ENCODE data around the gene SAMD10. TPM values are rescaled to one million over a fixed set of nuclear protein-coding genes. Genes with fewer than 3 reads are reported as not detected.

Gene SAMD10
- total RNA-seq, 4 donors from 2014 or later, result 0.62 to 4.6 (median 1.9) TPM

- Histone ChIP-seq H3K36me3 (peaks cover 0 to 98% of the 10 kb centered on the region in 2 donors), H3K9me3 (no peaks in the 10 kb centered on the region), H3K27me3 (no peaks in the 10 kb centered on the region), H3K27ac (no peak overlapping the region), H3K4me1 (peaks cover 0 to 19% (median 0%) of the 10 kb centered on the region in 3 donors), H3K4me3 (no peak overlapping the region)
- TF ChIP-seq POLR2A (IDR thresholded peaks at IDR 0.05) (no peak), CTCF (IDR thresholded peaks at IDR 0.05) (no peak), EP300 (IDR thresholded peaks at IDR 0.05) (no peak), POLR2AphosphoS5 (IDR thresholded peaks at IDR 0.05) (no peak)
- no peak for ATAC-seq
- 59 to 100% methylated on average over 1 to 2 of the region's 3 CpGs for WGBS, 2 donors (ENCODE audit: low coverage in 1 of 2)
Measured at GRCh38 chr20:64006902-64007301, 27.5 kb upstream of the SAMD10 start.

- no peak for TF ChIP-seq EP300 (IDR thresholded peaks at IDR 0.05)
- Histone ChIP-seq H3K36me3 (peaks cover 0 to 100% of the 10 kb centered on the region in 2 donors), H3K9me3 (no peaks in the 10 kb centered on the region), H3K4me1 (peaks cover 0 to 19% (median 0%) of the 10 kb centered on the region in 3 donors), H3K27me3 (no peaks in the 10 kb centered on the region), H3K27ac (no peak overlapping the region), H3K4me3 (no peak overlapping the region)
- ATAC-seq, result no peak
- 30% methylated on average over 3 of the region's 10 CpGs; no CpG with 5 or more reads in 1 of the 2 donors for WGBS, 2 donors (ENCODE audit: low coverage in 1 of 2)
Measured at GRCh38 chr20:64006490-64006889, 27.0 kb upstream of the SAMD10 start.

GRCh38 chr20:64005394-64005793, 26.0 kb upstream of the SAMD10 start:
- Histone ChIP-seq H3K27me3 (no peaks in the 10 kb centered on the region), H3K4me3 (no peak overlapping the region), H3K4me1 (peaks cover 0 to 19% (median 0%) of the 10 kb centered on the region in 3 donors), H3K9me3 (no peaks in the 10 kb centered on the region), H3K36me3 (peaks cover 0 to 100% of the 10 kb centered on the region in 2 donors), H3K27ac (no peak overlapping the region)
- 76 to 91% methylated on average over 4 to 6 of the region's 6 CpGs for WGBS, 2 donors (ENCODE audit: low coverage in 1 of 2)
- ATAC-seq, result no peak
- no peak for TF ChIP-seq POLR2A (IDR thresholded peaks at IDR 0.05)
- no peak for TF ChIP-seq EP300 (IDR thresholded peaks at IDR 0.05)
- no peak for TF ChIP-seq CTCF (IDR thresholded peaks at IDR 0.05)
- TF ChIP-seq POLR2AphosphoS5 (IDR thresholded peaks at IDR 0.05), result no peak

GRCh38 chr20:64003960-64004725, 24.7 kb upstream of the SAMD10 start:
- H3K27ac ChIP-seq, result no peak overlapping the region
- peaks cover 0 to 100% of the 10 kb centered on the region in 2 donors for H3K36me3 ChIP-seq
- TF ChIP-seq POLR2A (IDR thresholded peaks at IDR 0.05) (no peak), POLR2AphosphoS5 (IDR thresholded peaks at IDR 0.05) (no peak), CTCF (IDR thresholded peaks at IDR 0.05) (no peak), EP300 (IDR thresholded peaks at IDR 0.05) (no peak)
- no peaks in the 10 kb centered on the region for H3K9me3 ChIP-seq
- H3K4me1 ChIP-seq, result peaks cover 0 to 19% (median 0%) of the 10 kb centered on the region in 3 donors
- H3K4me3 ChIP-seq, result no peak overlapping the region
- no peak for ATAC-seq
- H3K27me3 ChIP-seq, result no peaks in the 10 kb centered on the region
- WGBS, 2 donors (ENCODE audit: low coverage in 1 of 2), result 62 to 83% methylated on average over 3 to 4 of the region's 7 CpGs

- Histone ChIP-seq H3K36me3 (peaks cover 0 to 100% of the 10 kb centered on the region in 2 donors), H3K9me3 (no peaks in the 10 kb centered on the region), H3K27ac (no peak overlapping the region), H3K4me3 (no peak overlapping the region), H3K4me1 (peaks cover 0 to 15% (median 0%) of the 10 kb centered on the region in 3 donors), H3K27me3 (no peaks in the 10 kb centered on the region)
- no peak for ATAC-seq
- 55 to 57% methylated on average over 3 to 8 of the region's 11 CpGs for WGBS, 2 donors (ENCODE audit: low coverage in 1 of 2)
- TF ChIP-seq POLR2AphosphoS5 (IDR thresholded peaks at IDR 0.05), result no peak
- TF ChIP-seq CTCF (IDR thresholded peaks at IDR 0.05), result no peak
- TF ChIP-seq POLR2A (IDR thresholded peaks at IDR 0.05), result no peak
- TF ChIP-seq EP300 (IDR thresholded peaks at IDR 0.05), result no peak
Measured at GRCh38 chr20:64001607-64002011, 22.2 kb upstream of the SAMD10 start.
